ENCODE results near the gene PCDHGA6.
"Not testable (repeated sequence)": the region's sequence is repeated elsewhere in the genome, so short reads cannot be mapped to it uniquely, and the experiment has no call there.

Gene PCDHGA6

GRCh38 chr5:141397756-141398551, 24.3 kb downstream of the PCDHGA6 start, which contains the start of gene PCDHGB5:
Gene PCDHGB5, plus strand, starts transcription at chr5:141397947. Its CDS starts 181 bp downstream, at chr5:141398128.
- peak in 1 of 2 experiments; percentile 44 for TF ChIP-seq CTCF (IDR thresholded peaks at IDR 0.05)
- H3K27ac ChIP-seq; intact Hi-C loops (cut with DNase I; ENCODE audit: low total_unique reads); H3K4me1 ChIP-seq; H3K27me3 ChIP-seq; DNase-seq: not testable (repeated sequence)
- H3K36me3 ChIP-seq = peaks cover 3 to 50% (median 31%) of the 10 kb centered on the region in 3 donors
- H3K9me3 ChIP-seq = peaks cover 52 to 98% (median 89%) of the 10 kb centered on the region in 3 donors
- H3K4me3 ChIP-seq = peak within 1 kb of the TSS; percentile 31 to 38

- Histone ChIP-seq H3K36me3 (peaks cover 5 to 53% (median 31%) of the 10 kb centered on the region in 3 donors), H3K4me1 (no peaks in the 10 kb centered on the region), H3K27ac (no peak overlapping the region), H3K4me3 (no peak overlapping the region), H3K27me3 (no peaks in the 10 kb centered on the region), H3K9me3 (peaks cover 48 to 98% (median 89%) of the 10 kb centered on the region in 3 donors)
- TF ChIP-seq CTCF (IDR thresholded peaks at IDR 0.05) = no peak
- no peak for DNase-seq
- intact Hi-C loops (cut with DNase I; ENCODE audit: low total_unique reads) = no loop called here
These were observed 24.9 kb downstream of the PCDHGA6 start for GRCh38 chr5:141398608-141399007.

GRCh38 chr5:141399555-141400258, 26.0 kb downstream of the PCDHGA6 start:
- Histone ChIP-seq H3K27ac (no peak overlapping the region), H3K27me3 (no peaks in the 10 kb centered on the region), H3K36me3 (peaks cover 6 to 54% (median 37%) of the 10 kb centered on the region in 3 donors), H3K9me3 (peaks cover 40 to 98% (median 89%) of the 10 kb centered on the region in 3 donors), H3K4me1 (no peaks in the 10 kb centered on the region), H3K4me3 (no peak overlapping the region)
- intact Hi-C loops (cut with DNase I; ENCODE audit: low total_unique reads) = no loop called here
- DNase-seq = peak in 1 of 2 donors; percentile 43
- TF ChIP-seq CTCF (IDR thresholded peaks at IDR 0.05) = no peak

DNA sequence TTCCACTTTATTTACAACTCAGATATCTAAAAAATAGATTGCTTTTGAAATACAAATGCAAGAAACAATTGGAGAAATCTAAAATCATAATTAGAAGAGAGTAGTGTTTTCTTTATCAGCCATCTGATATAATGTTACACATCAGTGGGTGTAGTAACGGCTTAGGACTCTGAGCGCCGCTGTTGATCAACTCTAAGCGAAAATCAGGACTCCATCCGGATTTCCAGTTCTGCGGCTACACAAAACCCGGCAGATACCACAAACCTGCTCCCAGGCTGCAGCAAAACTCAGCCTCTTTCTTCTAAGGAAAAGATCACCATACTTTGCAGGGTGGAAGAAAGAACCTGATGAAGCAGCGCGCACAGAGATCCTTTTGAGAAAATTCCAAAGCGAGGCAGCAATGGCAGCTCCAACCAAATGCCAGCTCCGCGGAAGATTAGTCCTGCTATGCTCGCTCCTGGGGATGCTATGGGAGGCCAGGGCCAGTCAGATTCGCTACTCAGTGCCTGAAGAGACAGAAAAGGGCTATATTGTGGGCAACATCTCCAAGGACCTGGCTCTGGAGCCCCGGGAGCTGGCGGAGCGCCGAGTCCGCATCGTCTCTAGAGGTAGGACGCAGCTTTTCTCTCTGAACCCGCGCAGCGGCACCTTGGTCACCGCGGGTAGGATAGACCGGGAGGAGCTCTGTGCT, 29.0 kb downstream of the PCDHGA6 start, which contains the start of gene PCDHGA9:
Gene PCDHGA9, plus strand, starts transcription at position 226 of the 691 bp plus-strand sequence. Its CDS starts 175 bp downstream, at position 401.
- peak within 1 kb of the TSS; percentile 29 to 31 for H3K4me3 ChIP-seq
- peaks cover 10 to 54% (median 51%) of the 10 kb centered on the region in 3 donors for H3K36me3 ChIP-seq
- no peaks in the 10 kb centered on the region for H3K27me3 ChIP-seq
- peak in 1 of 2 experiments; percentile 16 for TF ChIP-seq CTCF (IDR thresholded peaks at IDR 0.05)
- H3K9me3 ChIP-seq = peaks cover 35 to 98% (median 85%) of the 10 kb centered on the region in 3 donors
- intact Hi-C loops (cut with DNase I; ENCODE audit: low total_unique reads) = no loop called here
- DNase-seq = peak in 1 of 2 donors; percentile 59
- H3K4me1 ChIP-seq = no peaks in the 10 kb centered on the region
- no peak within 1 kb of the TSS for H3K27ac ChIP-seq

DNA sequence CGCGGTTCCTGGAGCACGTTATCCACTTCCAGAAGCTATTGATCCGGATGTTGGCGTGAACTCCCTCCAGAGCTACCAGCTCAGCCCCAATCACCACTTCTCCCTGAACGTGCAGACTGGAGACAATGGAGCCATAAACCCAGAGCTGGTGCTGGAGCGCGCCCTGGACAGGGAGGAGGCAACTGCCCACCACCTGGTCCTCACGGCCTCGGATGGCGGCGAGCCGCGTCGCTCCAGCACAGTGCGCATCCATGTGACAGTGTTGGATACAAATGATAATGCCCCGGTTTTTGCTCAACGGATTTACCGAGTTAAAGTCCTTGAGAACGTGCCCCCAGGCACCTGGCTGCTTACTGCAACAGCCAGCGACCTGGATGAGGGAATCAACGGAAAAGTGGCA, 29.7 kb downstream of the PCDHGA6 start:
- no peaks in the 10 kb centered on the region for H3K27me3 ChIP-seq
- TF ChIP-seq CTCF (IDR thresholded peaks at IDR 0.05) = no peak
- H3K9me3 ChIP-seq = peaks cover 36 to 100% (median 89%) of the 10 kb centered on the region in 3 donors

More for the DNA sequence above, 29.7 kb downstream of the PCDHGA6 start:
- no peak for DNase-seq
- Histone ChIP-seq H3K27ac (no peak overlapping the region), H3K4me1 (no peaks in the 10 kb centered on the region), H3K36me3 (peaks cover 10 to 54% (median 54%) of the 10 kb centered on the region in 3 donors), H3K4me3 (peak overlapping the region in 1 of 2 donors; percentile 31)
- intact Hi-C loops (cut with DNase I; ENCODE audit: low total_unique reads) = no loop called here
